Measurements from ENCODE around the gene MIP.

The MIP gene

GRCh38 chr12:56487448-56488040 is 33.1 kb upstream of the MIP start:
- no peak for TF ChIP-seq CTCF (IDR thresholded peaks at IDR 0.05; ENCODE audit: low read depth, low read length, missing control alignments)
- H3K4me3 ChIP-seq (ENCODE audit: low read depth, low read length): peak overlapping the region; percentile 53
- no peak for DNase-seq (ENCODE audit: low read depth)

- TF ChIP-seq CTCF (IDR thresholded peaks at IDR 0.05; ENCODE audit: low read depth, low read length, missing control alignments): no peak
- DNase-seq (ENCODE audit: low read depth): no peak
- no peak overlapping the region for H3K4me3 ChIP-seq (ENCODE audit: low read depth, low read length)
Observed at GRCh38 chr12:56486694-56487093, 32.2 kb upstream of the MIP start.

GRCh38 chr12:56484566-56484965 is 30.1 kb upstream of the MIP start:
- no peak overlapping the region for H3K4me3 ChIP-seq (ENCODE audit: low read depth, low read length)
- DNase-seq (ENCODE audit: low read depth): no peak
- TF ChIP-seq CTCF (IDR thresholded peaks at IDR 0.05; ENCODE audit: low read depth, low read length, missing control alignments): no peak

GRCh38 chr12:56479625-56480024 is 25.2 kb upstream of the MIP start:
- H3K4me3 ChIP-seq (ENCODE audit: low read depth, low read length): no peak overlapping the region
- DNase-seq (ENCODE audit: low read depth): no peak
- TF ChIP-seq CTCF (IDR thresholded peaks at IDR 0.05; ENCODE audit: low read depth, low read length, missing control alignments): no peak

DNA sequence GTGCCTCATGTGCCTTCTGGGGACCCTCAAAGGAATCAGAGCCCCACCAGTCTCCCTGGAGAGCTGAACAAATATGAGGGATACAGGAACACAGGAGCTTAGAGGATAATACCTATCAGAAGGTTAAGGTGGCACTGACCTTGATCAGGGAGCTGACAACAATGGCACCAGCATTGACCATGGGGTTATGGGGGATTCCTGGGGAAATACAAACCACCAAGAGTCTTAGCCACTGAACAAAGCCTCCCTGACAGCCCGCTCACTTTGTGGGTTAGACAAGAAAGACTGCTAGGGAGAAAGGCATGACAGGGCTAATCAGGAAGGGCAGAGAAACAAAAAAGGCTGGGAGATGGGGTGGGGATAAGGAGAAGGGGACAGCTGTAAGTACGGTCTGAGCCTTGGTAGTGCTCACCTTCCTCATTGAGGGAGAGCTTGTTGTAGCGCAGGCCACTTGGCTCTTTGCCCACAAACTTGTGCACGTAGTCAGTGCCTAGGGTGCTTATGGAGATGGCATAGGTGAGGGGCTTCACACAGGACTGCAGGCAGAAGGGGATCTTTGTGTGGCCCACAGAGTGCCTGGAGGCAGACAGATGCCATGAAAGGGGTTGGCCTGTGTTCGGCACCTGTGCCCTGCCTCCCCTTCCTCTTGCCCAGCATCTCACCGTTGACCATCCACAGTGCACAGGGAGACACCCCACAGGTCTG is 23.2 kb upstream of the MIP start:
- H3K4me3 ChIP-seq (ENCODE audit: low read depth, low read length): no peak overlapping the region
- no peak for DNase-seq (ENCODE audit: low read depth)
- TF ChIP-seq CTCF (IDR thresholded peaks at IDR 0.05; ENCODE audit: low read depth, low read length, missing control alignments): no peak

DNA sequence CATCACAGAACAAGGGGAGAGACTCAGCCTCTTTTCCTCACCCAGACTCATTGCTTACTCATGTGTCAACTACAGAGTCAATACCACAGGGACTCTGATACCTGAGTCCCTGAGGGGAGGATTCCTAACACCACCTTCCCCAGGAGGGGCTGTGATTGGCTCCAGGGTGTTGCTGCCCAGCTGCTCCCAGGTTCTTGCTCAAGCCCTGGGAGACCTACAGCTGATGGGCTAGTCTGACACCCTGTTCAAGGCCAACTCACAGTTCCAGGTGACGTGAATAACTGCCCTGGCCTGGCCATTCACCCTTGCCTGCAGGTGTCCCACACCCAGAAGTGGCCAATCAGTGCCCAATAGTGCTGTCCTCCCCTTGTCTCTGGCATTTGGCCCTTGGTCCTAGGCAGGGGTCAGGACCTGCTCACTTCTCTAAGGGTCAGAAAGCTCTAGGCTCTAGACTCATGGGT is 22.5 kb upstream of the MIP start:
- no peak for TF ChIP-seq CTCF (IDR thresholded peaks at IDR 0.05; ENCODE audit: low read depth, low read length, missing control alignments)
- H3K4me3 ChIP-seq (ENCODE audit: low read depth, low read length): no peak overlapping the region
- no peak for DNase-seq (ENCODE audit: low read depth)

- no peak for TF ChIP-seq CTCF (IDR thresholded peaks at IDR 0.05; ENCODE audit: low read depth, low read length, missing control alignments)
- H3K4me3 ChIP-seq (ENCODE audit: low read depth, low read length): no peak overlapping the region
- no peak for DNase-seq (ENCODE audit: low read depth)
Observed at GRCh38 chr12:56476143-56476542, 21.7 kb upstream of the MIP start.

Measured in GM12864 (cell line).